Measurements from ENCODE around the gene MRPL14.

DNA sequence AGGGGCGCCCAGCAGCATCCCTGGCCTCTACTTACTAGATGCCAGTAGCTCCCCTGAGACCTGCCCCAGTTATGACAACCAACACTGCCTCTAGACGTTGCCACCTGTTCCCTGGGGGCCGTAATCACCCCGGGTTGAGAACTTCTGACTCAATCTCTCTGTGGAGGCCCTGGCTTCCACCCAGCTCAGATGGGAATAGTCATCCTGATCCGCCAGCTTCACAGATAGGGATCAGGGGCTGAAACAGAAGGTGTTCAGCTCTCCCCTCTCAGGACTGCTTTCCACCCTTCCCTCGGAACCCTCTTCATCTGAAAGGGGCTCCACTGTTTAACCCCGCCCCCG lies 34.7 kb upstream of the MRPL14 start:
- TF ChIP-seq, protein P1, sequence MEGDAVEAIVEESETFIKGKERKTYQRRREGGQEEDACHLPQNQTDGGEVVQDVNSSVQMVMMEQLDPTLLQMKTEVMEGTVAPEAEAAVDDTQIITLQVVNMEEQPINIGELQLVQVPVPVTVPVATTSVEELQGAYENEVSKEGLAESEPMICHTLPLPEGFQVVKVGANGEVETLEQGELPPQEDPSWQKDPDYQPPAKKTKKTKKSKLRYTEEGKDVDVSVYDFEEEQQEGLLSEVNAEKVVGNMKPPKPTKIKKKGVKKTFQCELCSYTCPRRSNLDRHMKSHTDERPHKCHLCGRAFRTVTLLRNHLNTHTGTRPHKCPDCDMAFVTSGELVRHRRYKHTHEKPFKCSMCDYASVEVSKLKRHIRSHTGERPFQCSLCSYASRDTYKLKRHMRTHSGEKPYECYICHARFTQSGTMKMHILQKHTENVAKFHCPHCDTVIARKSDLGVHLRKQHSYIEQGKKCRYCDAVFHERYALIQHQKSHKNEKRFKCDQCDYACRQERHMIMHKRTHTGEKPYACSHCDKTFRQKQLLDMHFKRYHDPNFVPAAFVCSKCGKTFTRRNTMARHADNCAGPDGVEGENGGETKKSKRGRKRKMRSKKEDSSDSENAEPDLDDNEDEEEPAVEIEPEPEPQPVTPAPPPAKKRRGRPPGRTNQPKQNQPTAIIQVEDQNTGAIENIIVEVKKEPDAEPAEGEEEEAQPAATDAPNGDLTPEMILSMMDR (IDR thresholded peaks at IDR 0.05; ENCODE audit: low read depth, low read length) = no peak
- no peak for TF ChIP-seq EZH2phosphoT487 (IDR thresholded peaks at IDR 0.05; ENCODE audit: low read depth)

All from OCI-LY3 (cell line).